HG03097 (cell line): ENCODE measurements around the gene GAB4.

Experiments used
- ATAC-seq: cut with Tn5 transposase; IDR thresholded peaks from one replicate; pipeline ENCODE4 v1.9.1; 2021; ENCODE audit not compliant: unreplicated experiment, low FRiP score

The GAB4 gene

DNA sequence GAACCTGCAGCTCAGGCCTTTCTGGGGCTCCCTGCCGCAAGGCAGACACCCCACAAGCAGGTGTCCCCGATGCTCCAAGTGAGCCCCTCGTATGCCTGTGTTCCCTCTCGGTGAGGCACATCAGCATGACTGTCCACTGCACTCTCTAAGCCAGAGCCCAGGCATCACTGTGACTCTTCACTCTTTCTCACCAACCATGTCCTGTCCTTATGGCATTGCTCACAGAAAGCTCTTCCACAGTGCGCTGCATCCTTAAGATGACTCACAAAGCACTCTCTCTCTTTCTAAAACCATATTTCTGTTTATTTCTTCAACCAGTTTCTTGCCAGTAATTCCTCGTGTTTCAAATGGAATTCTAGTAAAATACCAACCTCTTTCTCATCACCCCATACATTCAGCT lies 18.1 kb downstream of the GAB4 start:
- no peak for ATAC-seq

DNA sequence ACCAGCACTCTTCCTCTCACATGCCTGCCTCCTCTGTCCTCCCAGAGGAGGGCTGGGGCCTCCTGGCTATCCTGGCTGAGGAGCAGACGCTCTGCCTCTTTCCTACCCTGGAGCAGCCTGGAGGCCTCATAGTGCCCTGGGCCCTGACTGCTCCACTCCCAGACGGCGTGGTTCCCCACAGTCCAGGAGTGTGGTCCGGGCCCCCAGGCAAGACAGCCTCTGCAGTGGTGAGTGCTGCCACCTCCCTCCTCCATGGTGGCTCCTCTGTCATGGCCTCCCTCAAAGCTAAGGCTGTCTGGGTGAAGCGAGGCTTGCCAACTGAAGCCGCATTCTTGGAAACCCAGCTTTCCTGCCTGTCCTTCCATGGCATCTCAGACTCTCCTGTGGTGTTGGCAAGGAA lies 19.8 kb downstream of the GAB4 start:
- no peak for ATAC-seq

DNA sequence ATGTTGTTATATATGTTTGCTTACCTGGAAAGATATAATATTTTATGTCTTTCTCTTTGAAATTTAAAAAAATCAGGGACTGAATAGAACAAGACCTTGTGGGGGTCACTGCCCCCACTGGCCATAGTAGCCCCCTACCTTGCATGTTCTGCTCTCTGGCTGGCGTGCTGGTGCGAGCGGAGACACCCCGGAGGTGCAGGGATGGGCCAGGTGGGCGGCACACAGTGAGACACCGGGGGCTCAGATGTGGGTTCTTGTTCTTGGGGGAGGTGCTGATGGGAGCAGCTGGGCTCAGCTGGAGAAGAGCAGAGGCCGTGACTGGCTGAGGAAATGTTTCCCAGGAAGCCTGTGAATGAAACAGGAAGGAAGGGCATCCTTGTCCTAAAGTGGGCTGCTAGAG lies 20.2 kb downstream of the GAB4 start:
- no peak for ATAC-seq

DNA sequence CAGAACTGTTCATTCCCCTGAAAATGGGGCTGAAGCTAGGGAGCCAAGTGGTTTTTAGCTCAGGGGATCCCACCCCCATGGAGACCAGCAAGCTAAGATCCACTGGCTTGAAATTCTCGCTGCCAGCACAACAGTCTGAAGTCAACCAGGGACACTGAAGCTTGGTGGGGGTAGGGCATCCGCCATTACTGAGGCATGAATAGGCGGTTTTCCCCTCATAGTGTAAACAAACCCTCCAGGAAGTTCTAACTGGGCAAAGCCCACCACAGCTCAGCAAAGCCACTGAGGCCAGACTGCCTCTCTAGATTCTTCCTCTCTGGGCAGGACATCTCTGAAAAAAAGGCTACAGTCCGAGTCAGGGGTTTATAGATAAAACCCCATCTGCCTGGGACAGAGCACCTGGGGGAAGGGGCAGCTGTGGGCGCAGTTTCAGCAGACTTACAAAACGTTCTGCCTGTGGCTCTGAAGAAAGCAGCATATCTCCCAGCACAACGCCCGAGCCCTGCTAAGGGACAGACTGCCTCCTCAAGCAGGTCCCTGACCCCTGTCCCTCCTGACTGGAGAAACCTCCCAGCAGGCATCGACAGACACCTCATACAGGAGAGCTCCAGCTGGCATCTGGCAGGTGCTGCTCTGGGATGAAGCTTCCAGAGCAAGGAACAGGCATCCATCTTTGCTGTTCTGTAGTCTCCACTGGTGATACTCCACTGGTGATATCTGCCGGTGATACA lies 32.7 kb downstream of the GAB4 start:
- no peak for ATAC-seq

DNA sequence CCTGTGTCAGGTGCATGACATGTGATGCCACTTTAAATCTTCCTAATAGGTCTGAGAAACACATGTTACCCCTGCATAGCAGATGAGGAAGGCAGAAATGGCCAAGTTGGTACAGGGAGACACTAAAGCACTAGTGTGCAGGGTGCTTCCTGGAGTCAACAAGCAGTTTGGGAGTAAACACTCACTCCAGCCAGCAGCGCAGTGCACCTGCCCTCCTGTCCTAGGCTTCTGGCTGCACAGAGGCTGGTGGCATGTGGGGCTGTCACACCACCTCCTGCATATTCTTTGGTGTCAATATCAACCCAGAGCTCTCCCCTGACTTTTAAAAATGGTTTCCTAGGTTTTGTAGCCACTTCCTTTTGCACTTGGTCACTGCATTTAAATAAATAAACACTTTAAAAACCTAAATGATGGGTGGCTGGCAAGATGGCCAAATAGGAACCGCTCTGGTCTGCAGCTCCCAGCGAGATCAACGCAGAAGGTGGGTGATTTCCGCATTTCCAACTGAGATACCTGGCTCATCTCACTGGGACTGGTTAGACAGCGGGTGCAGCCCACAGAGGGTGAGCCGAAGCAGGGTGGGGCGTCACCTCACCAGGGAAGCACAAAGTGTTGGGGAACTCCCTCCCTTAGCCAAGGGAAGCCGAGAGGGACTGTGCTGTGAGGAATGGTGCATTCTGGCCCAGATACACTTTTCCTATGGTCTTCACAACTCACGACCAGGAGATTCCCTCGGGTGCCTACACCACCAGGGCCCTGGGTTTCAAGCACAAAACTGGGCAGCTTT lies 33.5 kb downstream of the GAB4 start:
- no peak for ATAC-seq

DNA sequence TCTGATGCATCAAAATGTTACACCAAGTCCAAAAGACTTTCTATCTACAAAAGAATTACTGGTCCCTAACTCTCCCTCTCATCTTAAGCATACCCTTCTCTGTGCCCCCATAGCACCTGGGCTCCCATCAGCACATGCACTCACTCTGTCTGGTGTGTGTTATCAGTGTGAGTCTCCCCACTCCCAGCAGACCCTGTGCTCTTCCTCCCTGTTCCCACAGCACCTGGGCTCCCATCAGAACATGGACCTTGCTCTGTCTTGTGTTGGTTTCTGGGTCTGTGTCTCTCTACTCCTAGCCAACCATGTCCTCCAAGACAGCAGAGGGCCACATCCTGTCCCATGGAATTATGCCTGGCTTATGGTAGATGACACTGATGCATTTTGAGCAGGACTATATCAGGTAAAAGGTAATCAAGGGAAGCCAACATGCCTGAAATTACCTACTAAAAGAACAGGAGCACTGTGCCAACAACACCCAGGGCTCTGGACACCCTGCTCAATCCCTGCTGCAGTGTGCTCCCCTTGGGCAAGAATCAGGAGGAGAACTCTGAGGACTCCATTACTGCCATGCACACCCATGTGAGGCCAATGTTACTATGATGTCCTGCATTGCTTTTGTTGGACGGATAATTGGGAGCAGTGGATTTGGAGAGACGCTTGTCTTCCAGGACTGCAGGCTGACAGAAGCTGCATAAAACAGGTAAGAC lies 34.3 kb downstream of the GAB4 start:
- no peak for ATAC-seq

DNA sequence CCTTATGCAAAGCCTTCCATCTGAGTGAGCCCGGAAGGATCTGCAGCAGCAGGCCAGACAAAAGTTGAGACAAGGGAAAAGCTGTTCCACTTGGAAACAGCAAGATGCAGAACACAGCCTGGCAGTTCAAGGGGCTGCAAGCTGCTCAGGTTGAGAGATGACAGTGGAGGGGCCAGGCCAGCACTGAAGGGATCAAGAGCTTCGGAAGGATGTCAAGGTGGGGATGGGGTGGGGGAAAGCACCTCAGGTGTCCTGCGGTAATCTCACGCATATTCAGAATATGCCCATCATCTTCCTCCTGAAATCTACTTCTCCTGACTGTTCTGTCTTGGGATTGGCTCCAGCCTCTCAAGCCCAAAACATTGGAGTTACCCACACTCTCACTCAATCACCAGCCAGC lies 35.7 kb downstream of the GAB4 start:
- ATAC-seq, result no peak

DNA sequence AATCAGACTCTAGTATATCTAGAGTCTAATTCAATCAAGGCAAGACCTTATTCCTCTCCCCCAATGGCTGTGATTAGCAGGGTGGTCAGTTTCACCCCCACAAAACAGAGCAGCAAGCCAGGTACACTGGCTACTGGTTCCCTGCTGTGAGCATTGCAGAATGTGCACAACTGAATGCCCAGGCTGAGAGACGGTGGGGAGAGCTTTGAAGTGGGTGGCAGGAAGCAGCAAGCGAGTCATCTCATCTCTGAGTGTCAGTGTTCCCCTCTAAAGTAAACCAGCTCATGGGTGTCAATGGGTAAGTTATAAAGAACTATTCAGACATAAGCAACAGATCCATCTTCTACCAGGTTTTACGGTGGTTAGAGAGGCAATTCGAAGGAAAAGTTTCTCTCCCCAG lies 37.6 kb downstream of the GAB4 start:
- ATAC-seq, result no peak

DNA sequence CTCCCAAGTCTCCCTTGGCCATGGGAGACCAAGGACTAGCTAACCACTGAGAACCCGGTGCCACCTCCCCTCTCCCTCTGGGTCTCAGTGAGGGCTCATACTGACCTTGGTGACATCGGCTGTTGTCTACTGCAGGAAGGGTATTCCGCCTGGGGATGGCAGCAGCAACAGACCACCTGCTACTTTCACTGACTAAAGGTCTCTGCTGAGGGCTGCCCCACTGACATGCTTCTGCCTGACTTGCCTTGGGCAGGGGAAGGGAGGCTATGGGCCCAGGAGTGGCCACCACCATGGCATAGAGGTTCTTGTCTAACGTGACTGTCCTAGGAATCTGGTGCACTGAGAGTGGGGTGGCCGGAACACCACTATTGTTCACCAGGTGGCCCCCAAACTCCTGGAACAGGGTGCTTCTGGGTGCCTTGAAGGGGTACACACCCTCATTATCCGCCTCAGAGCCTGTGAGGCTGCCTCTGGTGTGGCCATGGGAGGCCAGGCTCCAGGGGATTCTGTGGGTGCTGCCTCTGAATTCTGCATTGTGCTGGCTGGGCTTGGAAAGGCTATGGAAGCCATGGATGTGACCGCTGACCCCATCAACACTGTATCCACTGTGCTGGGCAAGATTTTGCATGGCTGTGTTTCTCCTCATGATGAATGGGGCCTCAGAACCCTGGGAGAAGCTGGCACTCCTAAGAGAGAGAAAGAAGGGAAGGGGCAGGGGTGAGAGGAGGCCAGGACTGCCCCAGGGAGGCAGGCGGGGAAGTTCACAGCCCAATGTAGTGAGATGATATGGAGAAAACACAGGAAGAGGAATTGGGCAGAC lies 38.3 kb downstream of the GAB4 start:
- no peak for ATAC-seq

DNA sequence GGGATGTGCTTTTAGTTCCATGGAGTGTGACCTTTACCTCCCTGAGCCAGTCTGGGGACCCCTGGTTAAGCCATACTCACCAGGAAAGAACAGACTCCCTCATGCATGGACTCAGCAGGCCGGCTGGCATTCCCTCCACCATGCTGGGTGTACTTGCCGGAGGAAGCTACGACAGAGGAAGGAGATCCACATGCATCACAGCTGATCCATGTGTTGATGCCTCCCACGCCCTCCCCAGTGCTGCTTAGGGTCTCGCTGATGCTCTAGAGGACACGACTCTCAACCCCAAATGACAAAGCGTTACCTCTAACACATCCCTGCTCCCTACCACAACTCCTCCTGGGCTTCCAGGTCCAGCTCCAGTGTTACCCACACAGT lies 39.8 kb downstream of the GAB4 start:
- ATAC-seq, result no peak

DNA sequence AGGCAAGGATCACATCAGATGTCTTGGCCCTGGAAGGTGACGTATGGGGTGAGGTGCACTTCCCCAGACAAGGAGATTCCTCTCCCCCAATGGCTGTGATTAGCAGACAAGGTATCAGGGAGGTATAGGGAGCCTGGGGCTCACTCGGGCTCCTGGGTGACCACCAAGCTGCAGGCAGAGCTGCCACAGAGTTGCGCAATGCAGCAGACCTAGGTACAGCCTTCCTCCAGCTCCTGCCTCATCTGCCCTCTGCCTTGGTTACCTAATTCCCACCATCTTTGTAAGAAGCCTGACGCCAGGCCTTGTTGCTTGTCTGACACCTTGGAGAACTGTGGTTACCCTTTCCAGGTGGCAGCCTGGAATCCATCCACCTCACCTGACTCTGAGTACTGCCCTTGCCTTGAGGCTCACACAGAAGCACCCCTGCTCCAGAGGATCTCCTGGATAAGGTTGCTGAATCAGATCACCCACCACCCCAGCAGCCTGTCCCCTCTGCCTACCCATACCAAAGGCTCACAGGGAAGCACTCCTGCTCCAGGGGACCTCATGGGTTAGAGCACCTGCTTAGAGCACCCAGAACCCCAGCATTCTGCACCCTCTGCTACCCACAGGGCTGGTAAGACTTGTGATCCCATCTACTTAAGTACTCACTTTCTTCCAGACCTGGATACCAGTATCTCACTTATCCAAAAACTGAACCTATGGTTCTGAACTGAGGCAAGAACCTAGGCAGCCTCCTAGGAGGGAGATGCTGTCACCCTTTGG lies 40.4 kb downstream of the GAB4 start:
- ATAC-seq, result no peak

DNA sequence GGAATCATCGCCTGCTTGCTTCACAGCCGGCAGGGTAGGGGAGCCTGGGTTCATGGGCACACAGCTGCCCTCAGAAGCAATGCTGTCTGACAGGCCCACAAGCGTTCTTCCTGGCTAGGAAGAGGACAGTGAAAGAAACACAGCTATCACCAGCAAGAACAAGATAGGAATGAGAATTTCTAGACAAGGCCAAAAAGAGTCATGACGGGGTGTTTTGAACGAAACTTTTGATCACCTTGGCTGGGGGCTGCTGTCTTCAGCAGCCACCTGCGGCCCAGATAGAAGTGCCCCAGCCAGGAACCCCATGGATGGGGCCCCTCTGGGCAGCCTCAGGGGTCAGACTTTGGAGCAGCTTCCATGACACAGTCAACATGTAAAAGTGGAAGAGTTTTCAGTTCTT lies 41.8 kb downstream of the GAB4 start:
- ATAC-seq, result no peak

DNA sequence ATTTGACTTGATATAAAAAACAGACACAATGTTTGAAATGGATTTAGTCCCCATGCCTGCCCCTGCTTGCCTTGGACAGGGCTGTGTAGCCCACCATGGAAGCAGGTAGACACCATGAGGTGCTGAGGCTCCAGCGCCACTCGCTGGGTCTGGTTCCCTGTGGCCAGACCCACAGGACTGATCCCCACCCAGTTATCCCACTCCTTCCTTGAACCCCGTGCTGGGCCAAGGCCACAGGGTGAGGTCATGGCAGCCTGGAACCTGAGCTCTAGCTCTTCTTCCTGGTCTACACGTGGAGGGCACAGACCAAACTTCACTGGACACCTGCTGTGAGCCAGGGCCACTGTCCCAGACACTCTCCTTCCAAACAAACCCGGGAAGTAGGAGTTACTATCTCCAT lies 42.5 kb downstream of the GAB4 start:
- no peak for ATAC-seq

DNA sequence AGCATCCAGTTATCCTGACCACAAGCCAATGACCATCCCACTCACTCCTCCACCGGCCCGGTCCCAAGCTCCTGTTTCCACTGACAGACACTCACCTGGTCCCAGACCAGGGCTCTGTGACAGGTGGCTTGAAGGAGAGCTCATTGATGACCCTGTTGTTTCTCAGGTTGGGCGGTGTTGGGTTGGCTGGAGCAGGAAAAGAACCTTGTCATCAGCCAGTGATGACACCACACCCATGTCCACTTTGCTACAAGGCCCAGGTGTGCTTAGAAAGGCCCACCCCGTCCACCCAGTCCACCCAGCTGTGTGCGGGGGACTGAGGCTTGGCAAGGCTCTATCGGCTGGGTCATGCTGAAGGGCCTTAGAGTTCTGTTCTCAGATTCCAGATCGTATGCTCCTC lies 42.9 kb downstream of the GAB4 start:
- ATAC-seq, result no peak

DNA sequence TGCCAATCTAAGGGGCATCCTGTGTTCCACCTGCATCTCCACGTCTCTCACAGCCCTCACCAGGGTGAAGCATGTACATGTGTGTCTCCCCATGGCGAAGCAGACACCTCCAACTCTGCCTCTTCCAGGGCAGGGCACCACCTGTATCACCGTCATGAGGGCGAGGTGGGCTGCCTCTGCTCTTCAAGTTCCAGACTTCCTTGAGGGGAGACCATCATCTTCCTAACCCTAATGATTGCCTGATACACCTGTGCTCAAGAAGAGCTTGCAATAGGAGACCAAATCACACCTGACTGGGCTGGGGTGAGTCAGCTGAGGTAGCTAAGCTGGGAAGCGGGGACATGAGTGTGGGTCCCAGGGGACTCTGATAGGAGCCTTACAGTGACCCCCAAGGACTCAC lies 43.7 kb downstream of the GAB4 start:
- ATAC-seq, result no peak

DNA sequence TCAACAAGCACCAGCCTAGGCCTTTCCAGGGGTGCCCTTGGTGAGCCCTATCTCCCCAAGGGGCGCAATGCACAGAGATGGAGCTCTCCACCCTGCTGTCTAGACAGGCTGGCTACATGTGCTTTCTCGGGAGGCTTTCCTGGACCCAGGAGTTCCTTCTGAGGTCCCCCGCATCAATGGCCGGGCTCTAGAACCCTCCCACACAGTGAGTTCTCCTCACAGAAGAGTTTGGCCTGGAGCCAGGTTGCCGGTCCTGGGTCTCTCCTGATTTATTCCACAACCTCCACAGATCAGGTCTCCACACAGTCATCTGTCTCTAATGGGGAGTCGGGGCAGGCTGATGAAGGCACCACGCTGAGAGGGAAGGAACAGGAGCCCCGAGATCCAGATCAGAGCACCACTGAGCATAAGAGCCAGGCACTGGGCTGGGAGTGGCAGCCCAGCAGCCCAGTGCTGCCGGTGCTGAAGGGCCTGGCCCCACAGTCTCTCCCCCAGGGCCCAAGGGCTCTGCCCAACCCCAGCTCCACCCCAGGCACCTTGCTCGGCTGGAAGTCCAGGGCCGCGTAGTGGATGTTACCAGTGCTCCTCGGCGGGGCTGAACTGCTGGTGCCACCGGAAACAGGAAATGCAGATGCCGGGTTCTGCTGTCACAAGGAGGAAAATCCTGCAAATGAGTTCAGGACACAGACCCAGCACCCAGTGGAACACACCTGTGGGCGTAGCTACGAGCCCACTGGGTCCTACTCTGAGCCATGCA lies 44.7 kb downstream of the GAB4 start:
- ATAC-seq, result no peak

DNA sequence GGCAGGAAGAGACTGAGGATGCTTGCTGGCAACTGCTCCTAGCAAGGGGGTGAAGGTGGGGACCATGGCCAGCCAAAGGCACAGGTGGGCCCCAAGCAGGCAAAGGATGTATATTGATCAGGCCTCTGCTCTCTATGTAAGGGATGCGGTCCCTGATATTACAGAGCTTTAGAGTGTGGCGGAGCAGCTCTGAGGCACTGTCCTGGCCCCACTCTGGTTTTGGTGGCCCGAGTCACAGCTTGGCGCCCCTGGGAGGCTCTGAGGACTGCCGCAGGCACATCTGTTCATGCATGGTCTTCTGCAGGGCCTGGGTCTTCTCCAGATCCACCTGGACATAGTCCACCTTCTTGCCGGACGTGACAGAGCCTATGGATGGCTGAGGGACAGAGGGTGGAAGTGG lies 45.5 kb downstream of the GAB4 start:
- no peak for ATAC-seq

DNA sequence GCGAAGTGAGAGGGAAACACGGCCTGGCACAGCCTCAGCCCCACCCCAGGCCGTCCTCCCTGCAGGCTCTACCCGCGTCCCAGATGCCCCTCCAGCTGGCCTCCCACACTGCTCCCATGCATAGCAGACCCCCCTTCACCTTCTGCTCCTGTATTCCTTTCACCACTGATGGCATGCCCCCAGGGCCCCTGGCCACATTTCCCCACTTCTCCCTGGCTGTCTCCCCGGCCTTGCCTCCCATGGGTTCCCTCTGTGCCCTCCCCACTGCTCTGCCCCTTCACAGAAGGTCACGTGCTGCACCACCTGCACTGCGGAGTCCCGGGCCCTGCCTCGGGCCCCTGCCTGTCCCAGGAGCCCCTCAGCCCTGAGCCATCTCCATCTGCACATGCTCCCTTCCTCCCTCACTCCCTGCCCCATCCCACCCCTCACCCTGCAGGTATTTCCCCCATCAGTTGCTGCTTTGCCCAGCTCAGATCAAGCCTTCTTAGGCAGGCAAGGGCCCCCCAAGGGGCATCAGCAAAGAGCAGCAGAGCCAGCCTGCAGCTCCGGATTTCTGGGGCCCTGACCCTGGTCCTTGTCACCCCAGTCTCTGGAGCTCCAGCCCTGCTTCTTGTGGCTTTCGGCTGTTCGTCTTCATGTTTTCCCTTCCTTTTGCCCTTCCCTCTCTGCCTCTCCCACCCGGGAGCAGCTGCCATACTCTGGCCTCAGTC lies 46.4 kb downstream of the GAB4 start:
- no peak for ATAC-seq

DNA sequence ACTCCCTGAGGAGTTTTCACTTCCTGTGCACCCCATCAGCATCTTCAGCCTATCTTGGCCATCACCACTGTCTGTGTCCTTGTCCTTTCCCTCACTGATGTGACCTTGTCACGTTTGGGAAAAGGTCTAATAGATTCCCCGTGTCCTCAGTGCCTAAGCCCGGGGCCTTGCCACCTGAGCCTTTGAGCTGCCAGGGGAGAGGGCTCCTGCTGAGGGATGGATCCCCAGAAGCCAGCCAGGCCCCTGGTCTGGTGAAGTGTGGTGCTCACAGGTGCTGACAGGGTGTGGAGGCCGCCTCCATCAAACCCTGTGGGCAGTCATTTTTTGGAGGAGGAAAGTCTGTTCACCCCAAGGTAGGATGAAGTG lies 47.2 kb downstream of the GAB4 start:
- ATAC-seq, result no peak
